HEK293 (cell line): ENCODE data around the gene CSTPP1.

Experiments used
- CTCF ChIA-PET: fragments of 350-600 bp; formaldehyde crosslinking; extraction: SDS; loops from one replicate; lab custom pipeline; 2021; ENCODE audit warnings: antibody characterized with exemption; lab: Yijun Ruan, JAX
- POLR2A ChIA-PET: fragments of 300-600 bp; formaldehyde crosslinking; extraction: SDS; loops from one replicate; lab custom pipeline; 2020; ENCODE audit warnings: antibody characterized with exemption, inconsistent platforms; lab: Yijun Ruan, JAX
- H3K27ac ChIP-seq: fragments of 200-500 bp; sonication (Bioruptor generic); 2 replicates; pipeline ENCODE4 v1.5.1; 2014; ENCODE audit warnings: low read depth, low read length, control low read depth, inconsistent platforms; ENCODE audit errors: extremely low read depth
- H3K36me3 ChIP-seq, 2 experiments: fragments of 200-500 bp in 1 of 2; sonication (Bioruptor generic) in 1 of 2; 1 replicate in 1 of 2; 2 replicates in 1 of 2; pipeline ENCODE4 v1.5.1; 2014 to 2017; ENCODE audit warnings: inconsistent platforms in 2 of 2, low read length in 2 of 2; ENCODE audit not compliant: control insufficient read depth in 2 of 2, insufficient read depth in 1 of 2
- H3K4me1 ChIP-seq: fragments of 200-500 bp; sonication (Bioruptor generic); 2 replicates; pipeline ENCODE4 v1.5.1; 2014; ENCODE audit warnings: mild to moderate bottlenecking, low read length, inconsistent platforms; ENCODE audit not compliant: control insufficient read depth, insufficient read depth
- H3K4me3 ChIP-seq: 2 replicates; pipeline ENCODE4 v1.5.1; 2011; ENCODE audit warnings: low read depth, mild to moderate bottlenecking, control low read depth, low read length, moderate library complexity
- H3K9me3 ChIP-seq: fragments of 200-500 bp; sonication (Bioruptor generic); 2 replicates; pipeline ENCODE4 v1.5.1; 2014; ENCODE audit warnings: low read depth, low read length, inconsistent platforms; ENCODE audit not compliant: control insufficient read depth, insufficient read depth
- GFI1B ChIP-seq: fragments of 450-650 bp; formaldehyde crosslinking; IDR thresholded peaks from 2 replicates; pipeline ENCODE4 v1.5.1; 2016; ENCODE audit warnings: missing biosample characterization, missing genetic modification characterization
- HIC1 ChIP-seq: fragments of 450-650 bp; formaldehyde crosslinking; IDR thresholded peaks from 2 replicates; pipeline ENCODE4 v1.5.1; 2016; ENCODE audit warnings: missing biosample characterization, missing genetic modification characterization
- KLF8 ChIP-seq: fragments of 450-650 bp; formaldehyde crosslinking; IDR thresholded peaks from 2 replicates; pipeline ENCODE4 v1.5.1; 2016; ENCODE audit warnings: missing biosample characterization, missing genetic modification characterization
- PRDM10 ChIP-seq: fragments of 450-650 bp; formaldehyde crosslinking; IDR thresholded peaks from 2 replicates; pipeline ENCODE4 v1.5.1; 2016; ENCODE audit warnings: missing biosample characterization, missing genetic modification characterization
- PRDM4 ChIP-seq: fragments of 450-650 bp; formaldehyde crosslinking; IDR thresholded peaks from 2 replicates; pipeline ENCODE4 v1.5.1; 2017; ENCODE audit warnings: missing biosample characterization, missing genetic modification characterization
- SETDB1 ChIP-seq: IDR thresholded peaks from one replicate; pipeline ENCODE4 v1.6.1; 2017; ENCODE audit warnings: mild to moderate bottlenecking, low read length, moderate library complexity, mixed read lengths; ENCODE audit not compliant: insufficient read length
- TRIM28 ChIP-seq: IDR thresholded peaks from 2 replicates; pipeline ENCODE4 v1.6.1; 2011; ENCODE audit warnings: low read length, control low read depth, borderline replicate concordance
- YY1 ChIP-seq: fragments of 450-650 bp; formaldehyde crosslinking; IDR thresholded peaks from 2 replicates; pipeline ENCODE4 v1.5.1; 2018; ENCODE audit warnings: missing biosample characterization, missing genetic modification characterization
- ZFHX2 ChIP-seq: fragments of 450-650 bp; formaldehyde crosslinking; conservative IDR thresholded peaks from 2 replicates; pipeline ENCODE4 v1.5.1; 2016; ENCODE audit warnings: missing biosample characterization, missing genetic modification characterization
- ZIC2 ChIP-seq: fragments of 450-650 bp; formaldehyde crosslinking; IDR thresholded peaks from 2 replicates; pipeline ENCODE4 v1.5.1; 2016; ENCODE audit warnings: missing biosample characterization, missing genetic modification characterization
- ZNF148 ChIP-seq: fragments of 450-650 bp; formaldehyde crosslinking; IDR thresholded peaks from 2 replicates; pipeline ENCODE4 v1.5.0; 2017; ENCODE audit warnings: missing biosample characterization, missing genetic modification characterization, borderline replicate concordance
- ZNF274 ChIP-seq, 2 experiments: fragments of 200-500 bp in 1 of 2; fragments of 450-650 bp in 1 of 2; sonication (Bioruptor generic) in 1 of 2; formaldehyde crosslinking in 1 of 2; IDR thresholded peaks; 2 replicates each; pipeline versions ENCODE4 v1.5.1 to v1.6.1; 2014 to 2016; ENCODE audit warnings: borderline replicate concordance in 1 of 2, inconsistent platforms in 1 of 2, low read length in 1 of 2, missing biosample characterization in 1 of 2, missing genetic modification characterization in 1 of 2
- ZNF311 ChIP-seq: fragments of 450-650 bp; formaldehyde crosslinking; IDR thresholded peaks from 2 replicates; pipeline ENCODE4 v1.5.1; 2017; ENCODE audit warnings: missing biosample characterization, missing genetic modification characterization, borderline replicate concordance
- ZNF335 ChIP-seq: fragments of 450-650 bp; formaldehyde crosslinking; conservative IDR thresholded peaks from 2 replicates; pipeline ENCODE4 v1.5.1; 2016; ENCODE audit warnings: missing biosample characterization, missing genetic modification characterization
- ZNF488 ChIP-seq: fragments of 450-650 bp; formaldehyde crosslinking; IDR thresholded peaks from 2 replicates; pipeline ENCODE4 v1.5.1; 2016; ENCODE audit warnings: missing biosample characterization, missing genetic modification characterization
- ZNF626 ChIP-seq: fragments of 450-650 bp; sonication (Bioruptor Pico); formaldehyde crosslinking; IDR thresholded peaks from 2 replicates; pipeline ENCODE4 v1.5.1; 2018; ENCODE audit warnings: missing biosample characterization, missing genetic modification characterization, inconsistent platforms
- ZNF645 ChIP-seq: fragments of 450-650 bp; formaldehyde crosslinking; IDR thresholded peaks from 2 replicates; pipeline ENCODE4; 2016; ENCODE audit warnings: missing biosample characterization, missing genetic modification characterization
- ZNF654 ChIP-seq: fragments of 450-650 bp; formaldehyde crosslinking; IDR thresholded peaks from 2 replicates; pipeline ENCODE4 v1.5.1; 2016; ENCODE audit warnings: low read depth, missing biosample characterization, missing genetic modification characterization
- ZSCAN30 ChIP-seq: fragments of 450-650 bp; IDR thresholded peaks from 2 replicates; pipeline ENCODE4 v1.5.1; 2018; ENCODE audit warnings: missing biosample characterization, mild to moderate bottlenecking, missing genetic modification characterization, moderate library complexity

CSTPP1 gene

GRCh38 chr11:47099214-47099917 is 162.8 kb downstream of the CSTPP1 start (continued):
- TF ChIP-seq ZNF148 (tag by site-specific recombination) (no peak), TRIM28 (peak; percentile 84; the same call in 1 of the 2 replicates), ZNF645 (tag by site-specific recombination) (no peak), ZNF311 (tag by site-specific recombination) (no peak), SETDB1 (peak; percentile 47)

GRCh38 chr11:47099918-47100315 is 163.4 kb downstream of the CSTPP1 start:
- peaks cover 2% of the 10 kb centered on the region; the same call in 1 of the 2 replicates for H3K4me1 ChIP-seq
- H3K27ac ChIP-seq = no peak overlapping the region
- ChIA-PET POLR2A (no interaction called here), CTCF (interaction anchor here (0.6 to 0.7 kb wide), 2 partner anchors 96 to 267 kb away, joined by 3 to 6 read pairs; no protein-coding TSS in a partner anchor)
- no peaks in the 10 kb centered on the region for H3K9me3 ChIP-seq
- H3K36me3 ChIP-seq = no peaks in the 10 kb centered on the region
- no peak overlapping the region for H3K4me3 ChIP-seq
- TF ChIP-seq YY1 = no peak
- no peak for TF ChIP-seq KLF8 (tag by site-specific recombination)
- TF ChIP-seq ZNF654 = no peak
- no peak for TF ChIP-seq HIC1 (tag by site-specific recombination)
- no peak for TF ChIP-seq PRDM4 (tag by site-specific recombination)
- TF ChIP-seq ZNF488 (tag by site-specific recombination) = no peak
- TF ChIP-seq ZSCAN30 = no peak
- no peak for TF ChIP-seq ZNF626
- TF ChIP-seq ZNF335 = no peak
- TF ChIP-seq ZFHX2 (tag by site-specific recombination) = no peak
- no peak for TF ChIP-seq ZIC2 (tag by site-specific recombination)
- no peak for TF ChIP-seq PRDM10 (tag by site-specific recombination)
- TF ChIP-seq ZNF274 (IDR thresholded peaks at IDR 0.05; ENCODE audit: low read length) = no peak
- no peak for TF ChIP-seq ZNF274 (tag by site-specific recombination; IDR thresholded peaks at IDR 0.05; ENCODE audit: borderline replicate concordance)
- TF ChIP-seq GFI1B = no peak
